ENCODE data around the gene LIAS.

- no peak for TF ChIP-seq EZH2phosphoT487 (IDR thresholded peaks at IDR 0.05; ENCODE audit: low read depth)
- TF ChIP-seq, protein P1, sequence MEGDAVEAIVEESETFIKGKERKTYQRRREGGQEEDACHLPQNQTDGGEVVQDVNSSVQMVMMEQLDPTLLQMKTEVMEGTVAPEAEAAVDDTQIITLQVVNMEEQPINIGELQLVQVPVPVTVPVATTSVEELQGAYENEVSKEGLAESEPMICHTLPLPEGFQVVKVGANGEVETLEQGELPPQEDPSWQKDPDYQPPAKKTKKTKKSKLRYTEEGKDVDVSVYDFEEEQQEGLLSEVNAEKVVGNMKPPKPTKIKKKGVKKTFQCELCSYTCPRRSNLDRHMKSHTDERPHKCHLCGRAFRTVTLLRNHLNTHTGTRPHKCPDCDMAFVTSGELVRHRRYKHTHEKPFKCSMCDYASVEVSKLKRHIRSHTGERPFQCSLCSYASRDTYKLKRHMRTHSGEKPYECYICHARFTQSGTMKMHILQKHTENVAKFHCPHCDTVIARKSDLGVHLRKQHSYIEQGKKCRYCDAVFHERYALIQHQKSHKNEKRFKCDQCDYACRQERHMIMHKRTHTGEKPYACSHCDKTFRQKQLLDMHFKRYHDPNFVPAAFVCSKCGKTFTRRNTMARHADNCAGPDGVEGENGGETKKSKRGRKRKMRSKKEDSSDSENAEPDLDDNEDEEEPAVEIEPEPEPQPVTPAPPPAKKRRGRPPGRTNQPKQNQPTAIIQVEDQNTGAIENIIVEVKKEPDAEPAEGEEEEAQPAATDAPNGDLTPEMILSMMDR (IDR thresholded peaks at IDR 0.05; ENCODE audit: low read depth, low read length): no peak
These were observed 5.1 kb upstream of the LIAS start for GRCh38 chr4:39453738-39454137.
